ENCODE results near the gene BACH2. TPM values are rescaled to one million over a fixed set of nuclear protein-coding genes. Genes with fewer than 3 reads are reported as not detected.

BACH2 gene
- total RNA-seq, 1 donor from 2014 or later, result 2.1 TPM

DNA sequence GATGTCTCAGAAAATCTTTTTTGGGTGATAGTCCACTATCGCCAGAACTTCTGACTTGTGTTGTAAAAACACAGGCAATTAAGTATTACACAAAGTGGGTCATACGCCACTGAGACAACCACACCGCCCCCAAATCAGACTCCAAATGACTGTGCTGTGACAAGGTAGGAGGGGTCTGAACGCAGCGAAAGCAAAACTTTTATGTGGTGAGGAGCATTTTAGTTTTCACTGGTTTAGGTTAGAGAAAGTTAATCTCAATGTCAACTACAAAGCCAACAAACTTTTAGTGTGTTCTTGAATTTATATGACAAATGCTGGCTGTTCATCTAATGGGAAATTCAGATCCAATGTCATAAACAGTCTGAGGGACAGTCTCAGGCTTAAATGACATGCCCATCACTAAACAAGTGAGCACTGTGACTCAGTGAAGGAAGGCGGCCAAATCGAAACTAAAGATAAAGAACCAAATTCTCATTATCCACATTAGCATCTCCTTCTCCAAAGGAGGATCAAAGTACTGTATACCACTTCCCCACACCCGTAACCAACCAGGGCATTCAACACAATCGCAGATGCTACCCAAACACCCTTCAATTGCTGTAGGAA, 215.7 kb downstream of the BACH2 start:
- no peaks in the 10 kb centered on the region for H3K27me3 ChIP-seq (ENCODE audit: control insufficient read depth, insufficient read depth, low read length)
- FAIRE-seq, result no peak
- no peaks in the 10 kb centered on the region for H3K36me3 ChIP-seq (ENCODE audit: control insufficient read depth, insufficient read depth, low read length)
- DNase-seq (ENCODE audit: low read depth), result no peak
- H3K4me3 ChIP-seq (ENCODE audit: low read depth, low read length), result no peak overlapping the region
- TF ChIP-seq, protein P1, sequence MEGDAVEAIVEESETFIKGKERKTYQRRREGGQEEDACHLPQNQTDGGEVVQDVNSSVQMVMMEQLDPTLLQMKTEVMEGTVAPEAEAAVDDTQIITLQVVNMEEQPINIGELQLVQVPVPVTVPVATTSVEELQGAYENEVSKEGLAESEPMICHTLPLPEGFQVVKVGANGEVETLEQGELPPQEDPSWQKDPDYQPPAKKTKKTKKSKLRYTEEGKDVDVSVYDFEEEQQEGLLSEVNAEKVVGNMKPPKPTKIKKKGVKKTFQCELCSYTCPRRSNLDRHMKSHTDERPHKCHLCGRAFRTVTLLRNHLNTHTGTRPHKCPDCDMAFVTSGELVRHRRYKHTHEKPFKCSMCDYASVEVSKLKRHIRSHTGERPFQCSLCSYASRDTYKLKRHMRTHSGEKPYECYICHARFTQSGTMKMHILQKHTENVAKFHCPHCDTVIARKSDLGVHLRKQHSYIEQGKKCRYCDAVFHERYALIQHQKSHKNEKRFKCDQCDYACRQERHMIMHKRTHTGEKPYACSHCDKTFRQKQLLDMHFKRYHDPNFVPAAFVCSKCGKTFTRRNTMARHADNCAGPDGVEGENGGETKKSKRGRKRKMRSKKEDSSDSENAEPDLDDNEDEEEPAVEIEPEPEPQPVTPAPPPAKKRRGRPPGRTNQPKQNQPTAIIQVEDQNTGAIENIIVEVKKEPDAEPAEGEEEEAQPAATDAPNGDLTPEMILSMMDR (IDR thresholded peaks at IDR 0.05; ENCODE audit: insufficient read depth, low read length, severe bottlenecking), result no peak

DNA sequence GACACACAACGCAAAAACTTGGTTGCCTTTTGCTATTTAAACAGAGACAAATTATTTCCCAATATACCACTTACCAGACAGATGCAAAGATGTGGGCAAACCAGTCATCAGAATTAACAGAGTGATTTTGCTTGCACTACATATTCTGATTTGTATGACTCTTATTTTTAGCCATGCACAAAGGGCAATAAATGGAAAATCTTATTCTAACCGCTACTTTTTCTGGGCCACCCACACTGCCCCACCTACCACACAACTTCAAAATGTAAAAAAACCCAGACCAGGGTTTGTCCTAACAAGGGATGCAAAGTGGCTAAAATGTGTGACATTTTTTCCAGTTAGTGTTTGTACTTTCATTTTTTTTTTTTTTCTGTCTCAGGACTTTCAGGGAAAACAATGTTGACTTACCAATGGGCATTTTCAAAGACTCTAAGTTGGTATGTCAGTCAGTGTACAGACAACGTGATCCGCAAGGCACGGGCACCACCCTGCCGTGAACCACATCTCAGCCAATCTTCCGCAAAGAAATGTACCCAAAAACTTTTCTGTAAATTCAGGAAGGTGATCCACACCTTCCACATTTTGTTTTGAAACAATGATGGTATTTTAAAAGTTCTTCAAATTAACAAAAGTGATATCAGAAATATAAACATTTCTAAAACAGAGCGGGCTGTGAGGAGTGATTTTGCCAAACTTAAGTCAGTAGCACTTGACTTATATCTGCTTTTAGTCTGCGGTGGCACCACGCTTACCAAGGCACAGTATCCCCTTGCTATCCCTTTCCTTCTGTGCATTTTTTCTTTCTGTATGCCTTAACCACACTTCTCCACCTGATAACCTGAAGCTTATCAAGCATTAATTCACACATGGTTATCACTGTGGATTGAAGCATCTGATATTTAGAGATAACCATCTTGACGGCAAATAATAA, 216.8 kb downstream of the BACH2 start:
- Histone ChIP-seq H3K27me3 (ENCODE audit: control insufficient read depth, insufficient read depth, low read length) (no peaks in the 10 kb centered on the region), H3K36me3 (ENCODE audit: control insufficient read depth, insufficient read depth, low read length) (no peaks in the 10 kb centered on the region), H3K4me3 (ENCODE audit: low read depth, low read length) (no peak overlapping the region)
- TF ChIP-seq, protein P1 (IDR thresholded peaks at IDR 0.05; ENCODE audit: insufficient read depth, low read length, severe bottlenecking), result no peak
- DNase-seq (ENCODE audit: low read depth) (no peak), FAIRE-seq (no peak)

DNA sequence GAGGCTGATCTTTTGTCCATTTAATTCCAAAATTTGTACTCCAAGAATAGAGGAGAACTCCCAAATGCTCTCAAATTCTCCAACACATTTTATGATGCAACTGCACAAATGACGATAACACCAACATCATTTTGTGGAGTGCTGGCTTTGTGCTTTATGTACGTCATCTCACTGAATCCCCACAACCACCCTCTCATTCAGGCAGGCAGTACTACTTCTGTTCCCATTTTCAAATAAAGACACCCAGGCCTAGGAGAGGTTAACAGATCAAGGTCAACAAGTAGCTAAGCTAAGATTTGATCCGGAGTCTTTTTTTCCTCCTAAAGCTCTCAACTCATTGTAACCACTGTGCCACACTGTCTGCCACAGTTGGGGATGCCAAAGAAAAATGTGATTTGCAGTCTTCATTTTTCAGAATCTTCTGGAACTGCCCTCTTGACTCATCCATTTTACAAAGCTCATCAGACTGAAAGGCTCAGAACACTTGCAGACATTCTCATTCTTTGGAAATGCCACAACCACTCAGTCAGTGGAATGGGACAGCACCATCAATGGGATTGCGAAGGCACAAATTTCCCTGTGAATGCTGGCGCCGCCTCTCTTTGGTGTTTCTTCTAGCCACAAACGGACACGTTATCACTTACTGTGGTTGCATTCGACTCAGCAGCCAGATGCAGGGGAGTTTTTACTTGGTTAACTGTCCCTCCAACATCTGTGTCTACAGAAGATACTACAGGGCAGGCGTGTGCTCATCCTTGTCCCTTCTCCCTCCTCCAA, 217.9 kb downstream of the BACH2 start:
- DNase-seq (ENCODE audit: low read depth) (no peak), FAIRE-seq (no peak)
- TF ChIP-seq, protein P1 (IDR thresholded peaks at IDR 0.05; ENCODE audit: insufficient read depth, low read length, severe bottlenecking), result no peak

DNA sequence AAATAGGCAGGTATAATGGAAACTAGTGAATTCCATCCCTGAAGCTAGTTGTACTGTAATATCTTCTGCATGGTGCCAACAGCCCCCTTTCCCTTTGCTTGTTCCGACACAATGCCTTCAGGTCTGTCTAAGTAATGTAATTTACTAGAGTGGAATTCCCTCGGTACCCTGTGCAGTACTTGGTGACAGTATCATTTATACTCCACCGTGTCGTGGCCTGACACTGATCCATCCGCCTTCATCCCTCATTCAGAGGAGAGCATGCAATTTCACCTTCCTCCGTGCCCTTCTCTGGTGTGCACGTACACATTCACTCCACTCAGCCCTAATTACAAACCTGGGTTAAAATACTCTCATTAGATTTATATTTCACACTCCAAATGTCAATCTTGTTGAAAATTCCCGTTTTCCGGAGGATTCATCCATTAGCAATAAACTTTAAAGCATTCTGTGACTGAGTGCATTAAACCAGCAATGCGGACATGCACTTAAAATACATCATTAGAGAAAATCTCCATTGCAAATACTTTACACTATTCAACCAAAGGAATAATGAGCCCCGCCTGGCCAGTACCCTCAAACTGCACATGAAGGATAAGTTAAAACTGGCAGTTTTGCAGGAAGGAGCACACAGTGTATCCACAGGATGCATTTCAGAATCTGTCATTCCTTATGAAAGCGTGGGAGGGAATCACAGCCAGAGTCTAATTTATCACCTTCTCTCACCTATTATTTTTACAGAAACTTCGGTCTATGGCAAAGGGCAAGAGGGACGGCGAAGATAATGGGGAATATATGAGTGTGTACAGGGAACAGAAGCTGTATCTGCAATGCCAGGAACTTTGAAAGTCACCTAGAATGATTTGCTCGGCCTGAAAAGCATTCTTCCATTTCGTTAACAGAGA, 219.9 kb downstream of the BACH2 start:
- DNase-seq (ENCODE audit: low read depth) (no peak), FAIRE-seq (no peak)
- H3K4me3 ChIP-seq (ENCODE audit: low read depth, low read length), result no peak overlapping the region
- no peaks in the 10 kb centered on the region for H3K36me3 ChIP-seq (ENCODE audit: control insufficient read depth, insufficient read depth, low read length)
- H3K27me3 ChIP-seq (ENCODE audit: control insufficient read depth, insufficient read depth, low read length), result no peaks in the 10 kb centered on the region
- TF ChIP-seq, protein P1 (IDR thresholded peaks at IDR 0.05; ENCODE audit: insufficient read depth, low read length, severe bottlenecking), result no peak

More for the DNA sequence above, 217.9 kb downstream of the BACH2 start:
- Histone ChIP-seq H3K4me3 (ENCODE audit: low read depth, low read length) (no peak overlapping the region), H3K36me3 (ENCODE audit: control insufficient read depth, insufficient read depth, low read length) (no peaks in the 10 kb centered on the region), H3K27me3 (ENCODE audit: control insufficient read depth, insufficient read depth, low read length) (no peaks in the 10 kb centered on the region)

DNA sequence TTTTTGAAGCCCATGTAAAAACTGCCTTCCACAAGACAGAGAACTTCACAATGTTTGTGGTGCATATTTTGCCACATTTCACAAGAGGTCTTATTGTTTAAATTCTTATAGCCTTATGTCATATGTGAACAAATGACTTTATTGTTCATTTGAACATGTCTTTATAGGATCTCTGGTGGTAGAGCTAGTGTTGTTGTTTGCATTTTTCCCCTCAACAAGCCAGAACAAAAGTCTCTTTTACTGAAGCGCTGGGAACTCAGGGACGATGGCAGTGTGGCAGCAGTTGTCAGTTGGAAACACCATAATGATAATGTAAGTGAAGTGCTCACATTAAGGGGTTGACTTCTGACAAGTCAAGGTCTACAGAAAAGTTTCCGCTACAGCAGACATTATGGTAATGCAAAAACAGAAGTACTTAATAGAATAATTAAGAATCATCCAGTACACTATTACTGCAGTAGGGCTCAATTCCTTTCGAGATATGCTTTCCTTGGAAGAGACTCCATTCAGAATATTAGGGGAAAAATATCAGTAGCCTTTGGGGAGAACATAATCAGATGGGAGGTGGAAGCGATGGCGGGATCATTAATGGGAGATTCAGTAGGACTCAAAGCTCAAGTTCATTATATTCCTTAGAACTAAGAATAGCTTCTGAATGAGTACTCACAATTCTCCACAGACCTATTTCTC, 222.3 kb downstream of the BACH2 start:
- no peaks in the 10 kb centered on the region for H3K36me3 ChIP-seq (ENCODE audit: control insufficient read depth, insufficient read depth, low read length)
- TF ChIP-seq, protein P1 (IDR thresholded peaks at IDR 0.05; ENCODE audit: insufficient read depth, low read length, severe bottlenecking), result no peak
- no peak overlapping the region for H3K4me3 ChIP-seq (ENCODE audit: low read depth, low read length)
- DNase-seq (ENCODE audit: low read depth) (no peak), FAIRE-seq (no peak)
- H3K27me3 ChIP-seq (ENCODE audit: control insufficient read depth, insufficient read depth, low read length), result no peaks in the 10 kb centered on the region

Measured in bronchial epithelial cell (primary cell).